NB4 (cell line): ENCODE data around the gene NRXN3.

ENCODE experiments used
- DNase-seq: peaks from one replicate; pipeline ENCODE4 v3.0.0; 2010; ENCODE audit warnings: low read depth
- H3K4me3 ChIP-seq: one replicate; pipeline ENCODE4 v1.5.1; 2011; ENCODE audit warnings: mild to moderate bottlenecking, low read depth, low read length, moderate library complexity
- CTCF ChIP-seq: IDR thresholded peaks from one replicate; pipeline ENCODE4 v1.5.1; 2012; ENCODE audit warnings: low read depth, low read length
- MAX ChIP-seq: IDR thresholded peaks from 2 replicates; pipeline ENCODE4 v1.6.1; 2011; ENCODE audit warnings: low read depth, low read length
- MYC ChIP-seq: IDR thresholded peaks from 2 replicates; pipeline ENCODE4 v1.6.1; 2011; ENCODE audit warnings: low read depth, low read length
- POLR2A ChIP-seq: IDR thresholded peaks from 2 replicates; pipeline ENCODE4 v1.6.1; 2011; ENCODE audit warnings: mild to moderate bottlenecking; ENCODE audit not compliant: insufficient read length; ENCODE audit errors: extremely low read depth

NRXN3 gene

GRCh38 chr14:79530555-79530954 lies 1360.4 kb downstream of the NRXN3 start:
- TF ChIP-seq MAX, result no peak
- DNase-seq, result no peak
- no peak overlapping the region for H3K4me3 ChIP-seq

- no peak for DNase-seq
- H3K4me3 ChIP-seq, result no peak overlapping the region
- TF ChIP-seq POLR2A, result no peak
- no peak for TF ChIP-seq CTCF
- TF ChIP-seq MYC, result no peak
- no peak for TF ChIP-seq MAX
These were observed 1364.7 kb downstream of the NRXN3 start for GRCh38 chr14:79534703-79535353.

GRCh38 chr14:79540394-79540793 lies 1370.2 kb downstream of the NRXN3 start:
- DNase-seq, result no peak
- H3K4me3 ChIP-seq, result no peak overlapping the region
- no peak for TF ChIP-seq POLR2A
- no peak for TF ChIP-seq MYC
- TF ChIP-seq MAX, result no peak
- TF ChIP-seq CTCF, result no peak

- DNase-seq, result no peak
- TF ChIP-seq CTCF (no peak), MYC (no peak), MAX (no peak), POLR2A (no peak)
- no peak overlapping the region for H3K4me3 ChIP-seq
These were observed 1371.9 kb downstream of the NRXN3 start for GRCh38 chr14:79542121-79542520.

- TF ChIP-seq CTCF, result no peak
- TF ChIP-seq POLR2A, result no peak
- TF ChIP-seq MAX, result no peak
- TF ChIP-seq MYC, result no peak
- DNase-seq, result no peak
- no peak overlapping the region for H3K4me3 ChIP-seq
These were observed 1373.2 kb downstream of the NRXN3 start for GRCh38 chr14:79543348-79543747.

- TF ChIP-seq CTCF, result peak; percentile 31
- TF ChIP-seq MYC, result no peak
- no peak for TF ChIP-seq POLR2A
- peak; percentile 5 for DNase-seq
- no peak overlapping the region for H3K4me3 ChIP-seq
These were observed 1374.0 kb downstream of the NRXN3 start for GRCh38 chr14:79543967-79544697.
